ENCODE results near the gene PKP4.

GRCh38 chr2:158575051-158575635 is 118.4 kb downstream of the PKP4 start:
- no peak for TF ChIP-seq CTCF (IDR thresholded peaks at IDR 0.05; ENCODE audit: borderline replicate concordance, extremely low read depth, low read length, poor library complexity, severe bottlenecking)
- no peak for TF ChIP-seq EZH2 (IDR thresholded peaks at IDR 0.05; ENCODE audit: borderline replicate concordance, low read depth, low read length, severe bottlenecking)
